Hematopoietic multipotent progenitor cell treated with erythropoietin and hydrocortisone succinate and interleukin-3 and kit ligand, for 4 days (in vitro differentiated cells): ENCODE measurements around the gene SPATA9.

Experiments used
- DNase-seq: peaks from one replicate; pipeline ENCODE4 v3.0.0-alpha.2; 2015

SPATA9 gene

GRCh38 chr5:95613514-95613913 is 69.3 kb downstream of the SPATA9 start:
- no peak for DNase-seq

GRCh38 chr5:95611396-95611795 is 71.4 kb downstream of the SPATA9 start:
- DNase-seq, result no peak

GRCh38 chr5:95610546-95610945 is 72.2 kb downstream of the SPATA9 start:
- no peak for DNase-seq

- DNase-seq, result no peak
These were observed 73.1 kb downstream of the SPATA9 start for GRCh38 chr5:95609711-95610110.
